ENCODE results near the gene AP3S2. TPM values are rescaled to one million over a fixed set of nuclear protein-coding genes. Genes with fewer than 3 reads are reported as not detected.

AP3S2 gene
- total and polyA plus RNA-seq, 12 donors: 10.8 to 110 (median 60.8) TPM

DNA sequence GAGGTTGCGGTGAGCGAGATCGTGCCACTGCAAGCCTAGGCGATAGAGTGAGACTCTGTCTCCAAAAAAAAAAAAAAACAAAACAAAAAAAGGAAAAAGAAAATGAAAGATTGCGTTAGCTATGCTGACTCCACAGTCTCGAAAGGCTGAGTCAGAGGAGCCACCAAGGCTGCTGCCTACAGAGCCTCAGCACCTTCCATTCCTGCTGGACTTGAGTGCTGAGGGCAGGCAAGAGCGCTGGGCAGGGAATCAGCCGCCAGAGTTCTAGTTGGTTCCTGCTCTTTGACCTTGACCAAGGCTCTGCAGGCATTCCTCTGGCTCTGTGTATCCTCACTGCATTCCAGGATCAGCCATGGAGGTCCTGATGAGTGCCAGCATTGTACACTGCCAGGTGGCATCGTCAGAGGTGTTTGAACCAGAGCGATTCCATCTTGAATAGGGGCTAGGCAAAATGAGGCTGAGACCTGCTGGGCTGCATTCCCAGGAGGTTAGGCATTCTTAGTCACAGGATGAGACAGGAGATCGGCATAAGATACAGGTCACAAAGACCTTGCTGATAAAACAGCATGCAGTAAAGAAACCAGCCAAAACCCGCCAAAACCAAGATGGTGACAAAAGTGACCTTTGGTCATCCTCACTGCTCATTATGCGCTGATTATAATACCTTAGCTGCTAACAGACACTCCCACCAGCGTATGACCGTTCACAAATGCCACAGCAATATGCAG, 111.7 kb downstream of the AP3S2 start:
- WGBS, 4 donors: 37 to 51% (median 43%) methylated on average over 15 of the region's 15 CpGs
- intact Hi-C loops (cut with DNase I): no loop called here

GRCh38 chr15:89781055-89781454, 112.7 kb downstream of the AP3S2 start:
- H3K4me3 ChIP-seq: no peak overlapping the region
- no peaks in the 10 kb centered on the region for H3K9me3 ChIP-seq (replicated peaks in 1 of 3)
- peak overlapping the region in 1 of 5 donors; percentile 78 for H3K27ac ChIP-seq
- intact Hi-C loops (cut with DNase I): no loop called here
- DNase-seq: no peak
- no peaks in the 10 kb centered on the region for H3K27me3 ChIP-seq
- 69 to 90% (median 88%) methylated on average over 6 of the region's 6 CpGs for WGBS, 4 donors
- peaks cover 10 to 25% of the 10 kb centered on the region in 2 donors for H3K4me1 ChIP-seq (replicated peaks in 1 of 2)
- TF ChIP-seq, protein P1, sequence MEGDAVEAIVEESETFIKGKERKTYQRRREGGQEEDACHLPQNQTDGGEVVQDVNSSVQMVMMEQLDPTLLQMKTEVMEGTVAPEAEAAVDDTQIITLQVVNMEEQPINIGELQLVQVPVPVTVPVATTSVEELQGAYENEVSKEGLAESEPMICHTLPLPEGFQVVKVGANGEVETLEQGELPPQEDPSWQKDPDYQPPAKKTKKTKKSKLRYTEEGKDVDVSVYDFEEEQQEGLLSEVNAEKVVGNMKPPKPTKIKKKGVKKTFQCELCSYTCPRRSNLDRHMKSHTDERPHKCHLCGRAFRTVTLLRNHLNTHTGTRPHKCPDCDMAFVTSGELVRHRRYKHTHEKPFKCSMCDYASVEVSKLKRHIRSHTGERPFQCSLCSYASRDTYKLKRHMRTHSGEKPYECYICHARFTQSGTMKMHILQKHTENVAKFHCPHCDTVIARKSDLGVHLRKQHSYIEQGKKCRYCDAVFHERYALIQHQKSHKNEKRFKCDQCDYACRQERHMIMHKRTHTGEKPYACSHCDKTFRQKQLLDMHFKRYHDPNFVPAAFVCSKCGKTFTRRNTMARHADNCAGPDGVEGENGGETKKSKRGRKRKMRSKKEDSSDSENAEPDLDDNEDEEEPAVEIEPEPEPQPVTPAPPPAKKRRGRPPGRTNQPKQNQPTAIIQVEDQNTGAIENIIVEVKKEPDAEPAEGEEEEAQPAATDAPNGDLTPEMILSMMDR (IDR thresholded peaks at IDR 0.05): no peak
- no peak for TF ChIP-seq POLR2A (IDR thresholded peaks at IDR 0.05)
- no peaks in the 10 kb centered on the region for H3K36me3 ChIP-seq (replicated peaks in 1 of 2)

More for the DNA sequence above, 111.7 kb downstream of the AP3S2 start:
- peak; percentile 66 to 88 (median 83) for DNase-seq
- Histone ChIP-seq H3K4me3 (no peak overlapping the region), H3K36me3 (replicated peaks in 1 of 2) (no peaks in the 10 kb centered on the region), H3K27me3 (no peaks in the 10 kb centered on the region), H3K27ac (peak overlapping the region in 4 of 5 donors; percentile 34 to 81 (median 74)), H3K9me3 (replicated peaks in 1 of 3) (no peaks in the 10 kb centered on the region), H3K4me1 (replicated peaks in 1 of 2) (peaks cover under 1 to 15% of the 10 kb centered on the region in 2 donors)
- no peak for TF ChIP-seq POLR2A (IDR thresholded peaks at IDR 0.05)
- TF ChIP-seq, protein P1 (IDR thresholded peaks at IDR 0.05): no peak

DNA sequence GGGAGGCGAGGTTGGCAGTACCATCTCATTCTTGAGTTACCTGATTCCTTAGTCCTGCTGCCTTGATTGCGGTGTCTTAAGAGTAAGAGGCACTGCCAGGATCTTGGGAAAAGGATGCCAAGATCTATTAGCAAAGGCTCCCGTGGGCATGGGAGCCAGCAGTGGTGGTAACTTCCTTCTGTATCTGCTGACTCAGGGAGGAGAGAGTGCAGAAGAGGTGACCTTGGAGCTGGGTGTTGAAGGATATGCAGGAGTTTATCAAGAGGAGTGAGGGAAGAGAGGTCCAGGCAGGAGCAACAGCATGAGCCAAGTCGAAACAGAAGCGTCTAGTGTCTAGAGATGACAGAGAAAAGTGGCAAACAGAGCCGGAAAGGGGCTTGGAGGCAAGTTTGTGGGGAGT, 113.2 kb downstream of the AP3S2 start:
- Histone ChIP-seq H3K4me1 (replicated peaks in 1 of 2) (peaks cover 12 to 27% of the 10 kb centered on the region in 2 donors), H3K27ac (no peak overlapping the region), H3K9me3 (replicated peaks in 1 of 3) (no peaks in the 10 kb centered on the region), H3K27me3 (no peaks in the 10 kb centered on the region), H3K4me3 (no peak overlapping the region), H3K36me3 (replicated peaks in 1 of 2) (no peaks in the 10 kb centered on the region)
- TF ChIP-seq, protein P1 (IDR thresholded peaks at IDR 0.05): no peak
- TF ChIP-seq POLR2A (IDR thresholded peaks at IDR 0.05): no peak
- DNase-seq: no peak
- WGBS, 4 donors: 69 to 85% (median 78%) methylated on average over 6 of the region's 6 CpGs
- intact Hi-C loops (cut with DNase I): no loop called here

Small RNA genes lying within 50 kb of the gene (microRNA-seq; reads per million reads assigned to microRNA genes)
- gene MIR5009: 0 to 0.38 (median 0) reads per million in 3 donors
- gene MIR5094: 0 to 0.38 (median 0) reads per million in 3 donors

Small RNA genes lying within 50 kb of the gene (small RNA-seq; reads per million reads assigned to genes)
- 0 reads per million in 2 donors for gene MIR5009
- 0.08 to 0.12 reads per million in 2 donors for gene MIR5094
- 0 reads per million in 2 donors for gene RNU6-1111P
- gene RNU7-111P: 0 reads per million in 2 donors

Other genes with a start within 250 kb of the AP3S2 start
- gene KIF7, start 238.5 kb downstream of the AP3S2 start, total RNA-seq: 1 to 10 TPM; 2.2 to 6.6 (median 5.6) TPM
- gene KIF7, start 238.5 kb downstream of the AP3S2 start, polyA plus RNA-seq: 1 to 10 TPM; 1.6 to 8.2 (median 5.0) TPM
- 10 to 100 TPM in 3 of 9 donors, 1 to 10 TPM in 5, under 1 TPM in 1; 0.11 to 21.3 (median 5.3) TPM for gene PLIN1, start 214.6 kb downstream of the AP3S2 start, total RNA-seq
- 100 to 1,000 TPM in 1 of 3 donors, 1 to 10 TPM in 2; 2.4 to 199 (median 7.4) TPM for gene PLIN1, start 214.6 kb downstream of the AP3S2 start, polyA plus RNA-seq
- 10 to 100 TPM in 6 of 9 donors, 1 to 10 TPM in 3; 7.7 to 23.2 (median 14.7) TPM for gene PEX11A, start 203.2 kb downstream of the AP3S2 start, total RNA-seq
- 10 to 100 TPM in 1 of 3 donors, 1 to 10 TPM in 2; 5.4 to 22.3 (median 6.7) TPM for gene PEX11A, start 203.2 kb downstream of the AP3S2 start, polyA plus RNA-seq
- gene WDR93, start 203.2 kb downstream of the AP3S2 start, total RNA-seq: under 1 TPM in 5 of 9 donors, not detected in 4; 0.14 to 0.43 (median 0.26) TPM
- gene WDR93, start 203.2 kb downstream of the AP3S2 start, polyA plus RNA-seq: under 1 TPM; 0.37 to 0.40 (median 0.38) TPM
- gene MESP1, start 142.7 kb downstream of the AP3S2 start, total RNA-seq: 1 to 10 TPM; 2.8 to 8.1 (median 5.3) TPM
- gene MESP1, start 142.7 kb downstream of the AP3S2 start, polyA plus RNA-seq: 10 to 100 TPM in 1 of 3 donors, 1 to 10 TPM in 1, under 1 TPM in 1; 0.46 to 11.7 (median 4.3) TPM
- gene MESP2, start 117.7 kb downstream of the AP3S2 start, total RNA-seq: 1 to 10 TPM in 1 of 9 donors, under 1 TPM in 5, not detected in 3; 0.34 to 1.7 (median 0.64) TPM
- gene MESP2, start 117.7 kb downstream of the AP3S2 start, polyA plus RNA-seq: under 1 TPM; 0.37 to 0.57 (median 0.40) TPM
- 10 to 100 TPM in 5 of 9 donors, 1 to 10 TPM in 4; 2.8 to 26.7 (median 14.1) TPM for gene ANPEP, start 79.1 kb downstream of the AP3S2 start, total RNA-seq
- 10 to 100 TPM in 2 of 3 donors, 1 to 10 TPM in 1; 5.5 to 35.8 (median 17.5) TPM for gene ANPEP, start 79.1 kb downstream of the AP3S2 start, polyA plus RNA-seq
- 10 to 100 TPM in 6 of 9 donors, 1 to 10 TPM in 3; 5.6 to 18.2 (median 12.3) TPM for gene ARPIN, start 19.0 kb upstream of the AP3S2 start, total RNA-seq
- 1 to 10 TPM; 5.6 to 7.5 (median 5.6) TPM for gene ARPIN, start 19.0 kb upstream of the AP3S2 start, polyA plus RNA-seq
- 10 to 100 TPM in 8 of 9 donors, 1 to 10 TPM in 1; 4.1 to 23.1 (median 14.5) TPM for gene ZNF710, start 107.3 kb upstream of the AP3S2 start, total RNA-seq
- 10 to 100 TPM in 2 of 3 donors, 1 to 10 TPM in 1; 7.4 to 59.0 (median 32.2) TPM for gene ZNF710, start 107.3 kb upstream of the AP3S2 start, polyA plus RNA-seq
- 10 to 100 TPM; 15.8 to 33.6 (median 21.7) TPM for gene IDH2, start 208.5 kb upstream of the AP3S2 start, total RNA-seq
- gene IDH2, start 208.5 kb upstream of the AP3S2 start, polyA plus RNA-seq: 10 to 100 TPM; 10.3 to 16.6 (median 13.5) TPM

All from adrenal gland (tissue), 12 donors.